GM20000 (cell line): Measurements from ENCODE around the gene MMP7.

Source experiments
- DNase-seq: peaks from one replicate; pipeline ENCODE4 v3.0.0; 2012; ENCODE audit warnings: low spot score
- TF ChIP-seq, protein P1 (sequence below): IDR thresholded peaks from 2 replicates; pipeline ENCODE4 v1.5.1; 2012; ENCODE audit warnings: mild to moderate bottlenecking, control low read depth; ENCODE audit errors: extremely low read depth, missing control alignments

The MMP7 gene

DNA sequence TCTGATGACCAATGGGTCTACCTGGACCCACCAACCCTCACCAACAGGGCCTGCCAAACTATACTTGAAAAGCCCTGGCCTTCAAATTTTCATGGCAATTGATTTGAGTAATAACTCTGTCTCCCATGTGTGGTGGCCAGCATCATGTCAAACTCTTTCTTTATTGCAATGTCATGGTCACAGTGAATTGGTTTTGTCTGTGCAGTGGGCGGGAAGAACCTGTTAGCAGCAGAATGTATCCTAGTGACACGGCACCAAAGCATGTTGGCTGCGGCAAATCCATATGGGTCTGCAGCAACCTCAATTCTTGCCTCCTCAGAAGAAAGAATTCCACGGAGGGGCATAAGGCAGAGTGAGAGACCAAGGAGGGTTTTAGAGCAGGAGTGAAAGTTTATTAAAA, 58.4 kb downstream of the MMP7 start:
- no peak for DNase-seq
- TF ChIP-seq, protein P1, sequence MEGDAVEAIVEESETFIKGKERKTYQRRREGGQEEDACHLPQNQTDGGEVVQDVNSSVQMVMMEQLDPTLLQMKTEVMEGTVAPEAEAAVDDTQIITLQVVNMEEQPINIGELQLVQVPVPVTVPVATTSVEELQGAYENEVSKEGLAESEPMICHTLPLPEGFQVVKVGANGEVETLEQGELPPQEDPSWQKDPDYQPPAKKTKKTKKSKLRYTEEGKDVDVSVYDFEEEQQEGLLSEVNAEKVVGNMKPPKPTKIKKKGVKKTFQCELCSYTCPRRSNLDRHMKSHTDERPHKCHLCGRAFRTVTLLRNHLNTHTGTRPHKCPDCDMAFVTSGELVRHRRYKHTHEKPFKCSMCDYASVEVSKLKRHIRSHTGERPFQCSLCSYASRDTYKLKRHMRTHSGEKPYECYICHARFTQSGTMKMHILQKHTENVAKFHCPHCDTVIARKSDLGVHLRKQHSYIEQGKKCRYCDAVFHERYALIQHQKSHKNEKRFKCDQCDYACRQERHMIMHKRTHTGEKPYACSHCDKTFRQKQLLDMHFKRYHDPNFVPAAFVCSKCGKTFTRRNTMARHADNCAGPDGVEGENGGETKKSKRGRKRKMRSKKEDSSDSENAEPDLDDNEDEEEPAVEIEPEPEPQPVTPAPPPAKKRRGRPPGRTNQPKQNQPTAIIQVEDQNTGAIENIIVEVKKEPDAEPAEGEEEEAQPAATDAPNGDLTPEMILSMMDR: no peak

DNA sequence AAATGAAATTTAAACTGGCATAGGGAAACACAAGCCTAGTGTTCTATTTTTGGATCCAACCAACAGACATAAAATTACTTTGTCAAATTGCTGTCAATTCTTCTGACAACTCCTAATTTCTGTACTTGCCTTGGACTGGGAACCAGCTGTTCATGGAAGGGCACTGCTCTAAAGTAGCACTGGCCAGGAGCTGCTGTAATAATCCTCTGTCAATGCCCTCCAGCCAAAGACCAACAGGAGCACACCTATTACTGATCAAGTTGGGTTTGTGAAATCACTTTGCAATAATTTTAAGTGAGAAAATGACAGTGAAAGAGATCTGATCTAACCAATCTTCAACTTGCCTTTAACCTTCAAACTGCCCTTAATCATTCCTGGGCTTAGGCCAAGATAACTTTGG, 59.1 kb downstream of the MMP7 start:
- no peak for DNase-seq
- TF ChIP-seq, protein P1: no peak
